GM18867 (cell line): ENCODE measurements around the gene KRT8.
A peak's percentile ranks its signal among the peaks of the same experiment; 100 is the strongest.
"Not testable (repeated sequence)": the region's sequence is repeated elsewhere in the genome, so short reads cannot be mapped to it uniquely, and the experiment has no call there.

Experiments
- ATAC-seq: cut with Tn5 transposase; IDR thresholded peaks from one replicate; pipeline ENCODE4 v1.9.1; 2021; ENCODE audit warnings: mild to moderate bottlenecking, moderate library complexity; ENCODE audit not compliant: unreplicated experiment

The KRT8 gene

GRCh38 chr12:52874573-52875435, 30.1 kb downstream of the KRT8 start:
- no peak for ATAC-seq

GRCh38 chr12:52873832-52874572, 30.9 kb downstream of the KRT8 start:
- peak; percentile 53 for ATAC-seq

DNA sequence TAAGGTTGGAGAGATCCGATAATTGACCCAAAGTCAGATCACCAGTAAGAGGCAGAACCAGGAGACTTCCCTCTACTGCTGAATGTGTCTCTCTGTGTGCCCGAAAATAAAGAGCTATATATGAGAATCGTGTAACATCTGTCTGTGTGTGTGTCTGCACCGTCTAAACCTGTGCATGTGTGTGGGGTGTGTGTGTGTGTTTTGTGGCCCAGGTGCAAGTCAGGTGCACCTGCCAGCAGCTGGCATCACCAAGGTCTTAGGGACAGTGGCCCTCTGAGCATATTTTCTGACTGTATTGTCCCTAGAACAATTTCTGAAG, 31.4 kb downstream of the KRT8 start:
- no peak for ATAC-seq

DNA sequence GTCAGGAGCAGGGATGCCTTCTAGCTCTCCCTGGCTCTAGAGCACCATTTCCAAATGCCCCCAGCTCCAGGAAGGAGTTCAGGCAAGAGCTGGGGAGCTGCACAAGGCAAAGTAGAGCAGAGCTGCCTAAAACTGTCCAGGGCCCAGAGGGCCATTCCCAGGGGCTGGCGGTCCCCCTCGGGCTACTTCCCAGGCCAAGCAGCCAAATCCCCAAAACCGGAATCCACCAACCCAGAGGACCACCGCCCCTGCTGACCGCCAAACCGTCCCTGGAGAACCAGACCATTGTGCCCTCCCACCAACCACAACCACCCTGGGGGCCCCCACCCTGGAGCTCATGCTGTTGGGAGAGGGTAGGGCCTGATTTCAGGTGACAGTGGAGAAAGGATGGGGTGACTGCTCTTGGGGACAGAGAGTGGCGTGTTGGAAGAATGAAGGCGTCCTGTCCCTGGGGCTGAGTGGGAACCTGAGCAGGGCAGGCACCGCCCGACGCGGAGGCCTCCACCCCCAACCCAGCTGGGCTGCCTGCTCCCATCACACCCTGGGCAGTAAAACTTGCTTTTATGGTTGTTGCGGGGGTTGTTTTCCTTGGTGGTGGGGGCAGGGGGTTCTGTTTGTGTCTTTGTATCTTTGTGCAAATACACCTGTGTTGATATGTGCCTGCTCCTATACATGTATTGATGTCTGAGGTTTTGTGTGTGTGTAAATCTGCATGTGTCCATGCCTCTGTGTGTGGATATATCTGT, 32.1 kb downstream of the KRT8 start:
- ATAC-seq, result no peak

DNA sequence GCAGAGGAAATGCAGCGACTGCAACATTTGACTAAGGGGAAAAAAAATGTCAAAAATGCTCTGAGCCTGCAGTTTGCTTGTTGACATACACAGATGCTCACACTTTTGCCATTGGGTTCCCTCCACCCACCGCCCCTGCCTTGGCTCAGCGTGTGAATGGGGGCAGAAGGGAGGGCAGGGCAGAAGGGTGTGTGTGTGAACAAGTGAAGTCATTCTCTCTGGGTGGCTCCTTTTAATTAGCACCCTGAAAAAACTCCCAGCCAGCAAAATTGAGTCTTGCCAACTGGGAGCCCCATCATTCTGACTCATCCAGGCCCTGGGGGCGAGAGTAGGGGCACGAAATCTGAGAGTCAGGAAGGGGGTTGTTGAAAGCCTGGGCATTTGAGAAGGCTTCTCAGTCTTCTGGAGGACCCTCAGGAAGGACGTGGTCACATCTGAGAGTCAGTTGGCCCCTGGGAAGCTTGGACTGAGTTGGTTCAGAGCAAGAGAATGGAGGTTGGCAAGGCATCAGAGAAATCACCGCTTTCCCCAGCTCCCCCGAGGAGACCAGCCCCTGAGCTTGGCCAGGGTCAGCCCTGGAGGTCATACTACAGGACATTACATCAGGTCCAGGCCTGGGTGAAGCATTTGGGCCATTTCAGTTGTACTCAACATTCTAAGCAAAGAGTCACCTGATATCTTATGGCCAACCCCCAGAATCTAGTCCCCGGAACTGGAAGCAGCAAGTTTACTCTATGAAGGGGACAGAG, 33.4 kb downstream of the KRT8 start:
- ATAC-seq, result no peak

- ATAC-seq, result peak; percentile 77
Measured at GRCh38 chr12:52870361-52871290, 34.2 kb downstream of the KRT8 start.

- no peak for ATAC-seq
Measured at GRCh38 chr12:52867642-52868041, 37.2 kb downstream of the KRT8 start.

DNA sequence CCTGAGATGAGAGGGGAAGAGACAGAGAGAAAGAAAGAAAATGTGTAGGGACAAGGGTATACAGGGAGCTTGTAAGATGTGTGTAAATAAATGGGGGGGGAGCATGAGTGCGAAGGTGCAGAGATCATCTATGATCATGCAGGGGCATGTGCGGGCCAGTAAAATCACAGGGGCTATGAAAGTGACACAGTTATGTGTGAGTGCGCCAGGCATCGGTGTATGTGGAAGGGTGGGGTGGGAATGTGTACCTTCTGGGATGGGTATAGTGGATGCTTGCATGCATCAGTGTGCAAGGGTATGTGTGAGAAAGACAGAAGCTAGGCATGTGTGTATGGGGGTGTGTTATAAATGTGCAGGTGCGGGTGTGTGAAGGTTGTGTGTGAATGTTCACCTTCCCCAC, 37.7 kb downstream of the KRT8 start:
- ATAC-seq, result no peak

DNA sequence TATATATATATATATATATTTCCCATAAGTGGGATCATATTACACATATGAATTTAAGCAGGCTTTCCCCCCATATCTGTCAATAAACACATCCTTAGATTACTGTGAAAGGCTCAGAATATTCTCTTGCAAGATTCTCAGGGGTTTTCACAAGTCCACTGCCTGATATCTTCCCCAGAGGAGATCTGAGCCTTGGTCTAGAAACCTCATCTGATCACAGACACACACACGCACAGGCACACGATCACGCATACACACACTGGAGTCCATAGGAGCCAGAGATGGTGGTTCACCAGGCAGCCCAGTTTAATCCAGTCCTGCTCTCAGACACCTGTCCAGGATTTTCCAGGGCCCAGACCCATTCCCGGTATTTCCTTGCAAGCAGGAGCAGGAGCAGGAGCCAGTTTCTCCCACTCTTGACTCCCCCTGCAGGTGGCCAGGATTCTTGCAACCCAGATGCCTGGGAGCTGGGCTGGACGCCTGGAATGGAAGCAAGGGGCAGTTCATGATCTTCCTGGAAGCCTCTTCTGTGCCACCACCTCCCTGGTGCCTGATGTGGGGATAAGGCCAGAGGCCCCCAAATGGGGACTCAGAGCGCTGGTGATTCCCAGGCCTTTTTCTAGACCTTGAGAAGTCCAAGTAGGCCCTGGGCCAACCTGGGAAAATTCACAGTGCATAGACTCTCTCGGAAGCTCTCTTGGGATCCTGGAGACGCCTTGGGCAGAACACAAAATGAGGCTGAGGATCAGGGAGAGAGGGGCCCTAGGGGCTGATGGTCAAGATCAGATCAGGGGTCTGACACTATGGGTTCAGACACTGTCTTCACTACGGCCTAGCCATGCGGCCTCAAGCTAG, 39.6 kb downstream of the KRT8 start:
- ATAC-seq, result no peak

- no peak for ATAC-seq
Measured at GRCh38 chr12:52862023-52862422, 42.9 kb downstream of the KRT8 start.

GRCh38 chr12:52861511-52861910, 43.4 kb downstream of the KRT8 start:
- ATAC-seq, result no peak

- ATAC-seq, result no peak
Measured at GRCh38 chr12:52860102-52860823, 44.6 kb downstream of the KRT8 start.

DNA sequence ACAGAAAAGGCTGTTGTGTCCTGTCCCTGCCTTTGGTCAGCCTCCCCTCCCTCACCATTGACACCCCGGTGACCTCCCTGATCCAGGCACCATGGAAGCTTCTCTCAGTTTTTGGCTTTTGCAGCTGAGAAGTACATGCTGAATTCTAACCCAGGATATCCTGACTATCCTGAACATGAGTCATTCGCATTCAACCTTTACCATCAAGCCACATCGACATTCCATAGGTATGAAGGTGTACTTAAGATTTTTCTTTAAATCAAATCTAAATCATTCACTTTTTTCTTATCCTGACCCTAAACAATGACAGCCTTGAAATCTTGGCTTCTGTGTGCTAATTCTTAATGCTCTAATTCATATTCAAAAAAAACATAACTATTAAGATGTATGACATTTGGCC, 47.4 kb downstream of the KRT8 start:
- no peak for ATAC-seq

DNA sequence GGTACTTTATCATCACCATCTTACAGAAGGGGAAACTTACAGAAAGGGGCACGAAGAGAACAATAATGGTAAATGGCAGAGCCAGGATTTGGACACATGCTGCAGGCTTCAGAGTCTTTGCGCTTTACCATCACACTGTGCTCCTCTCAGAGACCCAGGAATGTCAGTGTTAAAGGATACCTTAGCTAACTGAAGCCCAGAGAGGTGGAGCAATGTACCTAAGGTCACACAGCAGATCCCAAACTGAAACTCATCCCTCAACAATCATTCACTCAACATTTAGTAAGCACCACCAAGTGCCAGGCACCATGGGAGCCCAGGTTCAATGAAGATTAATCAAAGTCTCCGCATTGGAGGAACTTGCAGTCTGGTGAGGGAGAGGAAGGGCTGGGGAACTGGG, 48.1 kb downstream of the KRT8 start:
- ATAC-seq, result no peak

DNA sequence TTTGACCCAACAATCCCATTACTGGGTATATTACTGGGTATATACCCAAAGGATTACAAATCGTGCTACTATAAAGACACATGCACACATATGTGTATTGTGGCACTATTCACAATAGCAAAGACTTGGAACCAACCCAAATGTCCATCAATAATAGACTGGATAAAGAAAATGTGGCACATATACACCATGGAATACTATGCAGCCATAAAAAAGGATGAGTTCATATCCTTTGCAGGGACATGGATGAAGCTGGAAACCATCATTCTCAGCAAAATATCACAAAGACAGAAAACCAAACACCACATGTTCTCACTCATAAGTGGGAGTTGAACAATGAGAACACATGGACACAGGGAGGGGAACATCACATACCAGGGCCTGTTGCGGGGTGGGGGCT, 48.8 kb downstream of the KRT8 start:
- ATAC-seq, result not testable (repeated sequence)

DNA sequence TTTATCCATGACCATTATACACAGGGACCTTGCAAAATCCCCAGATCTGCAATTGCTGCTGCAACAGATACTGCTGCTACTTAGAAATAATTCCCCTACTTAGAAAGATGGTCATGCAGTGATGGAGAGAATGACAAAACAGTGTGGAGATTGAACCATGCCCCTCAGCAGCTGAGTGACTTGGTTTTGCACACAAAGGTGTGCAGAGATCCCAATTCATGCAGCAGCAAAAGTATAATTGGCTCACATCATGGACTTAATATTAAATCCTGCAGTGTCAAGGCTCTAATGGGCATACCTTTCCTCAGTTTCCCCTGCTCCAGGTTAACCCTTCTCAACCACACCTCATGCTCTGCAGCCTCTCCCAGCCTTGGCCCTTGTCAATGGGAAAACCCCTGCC, 53.1 kb downstream of the KRT8 start:
- no peak for ATAC-seq

GRCh38 chr12:52850681-52851080, 54.2 kb downstream of the KRT8 start:
- no peak for ATAC-seq

DNA sequence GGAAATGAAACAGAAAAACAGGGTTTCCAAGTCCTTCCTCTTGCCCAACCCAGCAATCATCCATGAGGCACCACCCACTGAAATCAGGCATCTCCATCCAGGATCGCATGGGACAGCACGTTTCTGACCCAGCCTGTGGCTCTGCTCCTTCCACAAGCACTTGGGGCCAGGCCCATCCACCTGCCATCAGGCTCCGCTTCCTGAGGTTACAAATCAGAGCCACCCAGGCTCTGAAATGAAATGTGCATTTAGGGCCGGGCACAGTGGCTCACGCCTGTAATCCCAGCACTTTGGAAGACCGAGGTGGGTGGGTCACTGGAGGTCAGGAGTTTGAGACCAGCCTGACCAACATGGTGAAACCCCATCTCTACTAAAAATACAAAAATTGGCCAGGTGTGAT, 55.4 kb downstream of the KRT8 start:
- ATAC-seq, result no peak
